Calu3 (cell line): ENCODE data around the gene ACVR2B. TPM values are rescaled to one million over a fixed set of nuclear protein-coding genes. Genes with fewer than 3 reads are reported as not detected.

Experiments
- BruUV-seq: library from RNA; stranded (reverse); fragments of 400-500 nt; replicated peaks from 2 replicates; lab custom pipeline; 2021; lab: Mats Ljungman, UMichigan
- CTCF ChIA-PET: fragments of 300-600 bp; sonication (Branson Sonifier 250); formaldehyde crosslinking; loops from one replicate; lab custom pipeline; 2022; ENCODE audit warnings: antibody characterized with exemption; lab: Charles Lee
- DNase-seq: peaks from one replicate; pipeline ENCODE4 v3.0.0; 2022
- H3K27ac Mint-ChIP-seq: one replicate; pipeline ENCODE4 v1.8.0; 2022; ENCODE audit warnings: mixed read lengths; ENCODE audit not compliant: unreplicated experiment
- H3K27me3 Mint-ChIP-seq: one replicate; pipeline ENCODE4 v1.8.0; 2022; ENCODE audit warnings: mixed read lengths; ENCODE audit not compliant: unreplicated experiment
- H3K36me3 Mint-ChIP-seq: one replicate; pipeline ENCODE4 v1.8.0; 2022; ENCODE audit warnings: mild to moderate bottlenecking, moderate library complexity, mixed read lengths; ENCODE audit not compliant: insufficient read depth, unreplicated experiment
- H3K4me1 Mint-ChIP-seq: one replicate; pipeline ENCODE4 v1.8.0; 2022; ENCODE audit warnings: mild to moderate bottlenecking, low read depth, mixed read lengths; ENCODE audit not compliant: unreplicated experiment
- H3K4me3 Mint-ChIP-seq: one replicate; pipeline ENCODE4 v1.8.0; 2022; ENCODE audit warnings: mild to moderate bottlenecking, low read depth, moderate library complexity, mixed read lengths; ENCODE audit not compliant: unreplicated experiment
- H3K9me3 Mint-ChIP-seq: one replicate; pipeline ENCODE4 v1.8.0; 2022; ENCODE audit warnings: low read depth, mixed read lengths; ENCODE audit not compliant: unreplicated experiment
- CTCF ChIP-seq: fragments of 200-600 bp; IDR thresholded peaks from one replicate; pipeline ENCODE4 v1.8.0; 2022; ENCODE audit warnings: antibody characterized with exemption; ENCODE audit not compliant: unreplicated experiment
- intact Hi-C: fragments of 100-400 bp; cut with micrococcal nuclease; formaldehyde crosslinking; loops from one replicate; pipeline ENCODE4 v1.10.0; 2022; ENCODE audit not compliant: unreplicated experiment
- total RNA-seq: library from RNA; stranded (reverse); gene quantifications from 2 replicates; pipeline ENCODE4 v1.2.3, GENCODE V29; 2022

ACVR2B gene
- total RNA-seq, 1 experiment from 2014 or later = 6.2 TPM

- BruUV-seq = no TSS peak
- CTCF ChIA-PET = interaction anchor here (0.5 kb wide), 1 partner anchor 758 kb away, joined by 4 read pairs; no protein-coding TSS in a partner anchor
- H3K9me3 Mint-ChIP-seq = no peaks in the 10 kb centered on the region
- no peak for DNase-seq
- H3K4me3 Mint-ChIP-seq = no peak overlapping the region
- no peak overlapping the region for H3K27ac Mint-ChIP-seq
- no peak for TF ChIP-seq CTCF
- peaks cover 4% of the 10 kb centered on the region for H3K36me3 Mint-ChIP-seq
- no peaks in the 10 kb centered on the region for H3K27me3 Mint-ChIP-seq
- intact Hi-C loops = no loop called here
- H3K4me1 Mint-ChIP-seq = no peaks in the 10 kb centered on the region
Observed at GRCh38 chr3:38478901-38479300, 25.2 kb downstream of the ACVR2B start.

GRCh38 chr3:38479431-38480092 lies 25.9 kb downstream of the ACVR2B start:
- peak; percentile 46 for TF ChIP-seq CTCF
- no TSS peak for BruUV-seq
- CTCF ChIA-PET = interaction anchor here (1.1 to 1.5 kb wide), 2 partner anchors 28 to 133 kb away, joined by 3 to 12 read pairs; partner anchors contain the start of gene XYLB
- Mint-ChIP-seq H3K4me3 (no peak overlapping the region), H3K9me3 (no peaks in the 10 kb centered on the region), H3K4me1 (no peaks in the 10 kb centered on the region), H3K27ac (no peak overlapping the region), H3K36me3 (peaks cover 4% of the 10 kb centered on the region), H3K27me3 (no peaks in the 10 kb centered on the region)
- peak; percentile 66 for DNase-seq
- intact Hi-C loops = loop anchor here (5.0 kb wide), 1 partner anchor 132 kb away; the partner anchor contains the start of gene XYLB

- DNase-seq = no peak
- intact Hi-C loops = loop anchor here (5.0 kb wide), 1 partner anchor 133 kb away; the partner anchor contains the start of gene XYLB
- Mint-ChIP-seq H3K27ac (no peak overlapping the region), H3K4me3 (no peak overlapping the region), H3K27me3 (no peaks in the 10 kb centered on the region), H3K9me3 (no peaks in the 10 kb centered on the region), H3K4me1 (no peaks in the 10 kb centered on the region), H3K36me3 (peaks cover 4% of the 10 kb centered on the region)
- CTCF ChIA-PET = interaction anchor here (1.1 to 1.5 kb wide), 2 partner anchors 28 to 134 kb away, joined by 3 to 12 read pairs; partner anchors contain the start of gene XYLB
- no TSS peak for BruUV-seq
- no peak for TF ChIP-seq CTCF
Observed at GRCh38 chr3:38480093-38480445, 26.4 kb downstream of the ACVR2B start.

GRCh38 chr3:38480930-38481329 lies 27.2 kb downstream of the ACVR2B start:
- no TSS peak for BruUV-seq
- Mint-ChIP-seq H3K27ac (no peak overlapping the region), H3K4me1 (no peaks in the 10 kb centered on the region), H3K36me3 (peaks cover 4% of the 10 kb centered on the region), H3K9me3 (no peaks in the 10 kb centered on the region), H3K4me3 (no peak overlapping the region), H3K27me3 (no peaks in the 10 kb centered on the region)
- no peak for DNase-seq
- intact Hi-C loops = loop anchor here (5.0 kb wide), 1 partner anchor 134 kb away; the partner anchor contains the start of gene XYLB
- no peak for TF ChIP-seq CTCF
- CTCF ChIA-PET = interaction anchor here (1.5 kb wide), 1 partner anchor 27 kb away, joined by 3 read pairs; no protein-coding TSS in a partner anchor
